ENCODE measurements around the gene S100PBP. TPM values are rescaled to one million over a fixed set of nuclear protein-coding genes. Genes with fewer than 3 reads are reported as not detected.

S100PBP gene
- total and polyA plus RNA-seq, 12 donors: 14.0 to 50.1 (median 32.9) TPM

DNA sequence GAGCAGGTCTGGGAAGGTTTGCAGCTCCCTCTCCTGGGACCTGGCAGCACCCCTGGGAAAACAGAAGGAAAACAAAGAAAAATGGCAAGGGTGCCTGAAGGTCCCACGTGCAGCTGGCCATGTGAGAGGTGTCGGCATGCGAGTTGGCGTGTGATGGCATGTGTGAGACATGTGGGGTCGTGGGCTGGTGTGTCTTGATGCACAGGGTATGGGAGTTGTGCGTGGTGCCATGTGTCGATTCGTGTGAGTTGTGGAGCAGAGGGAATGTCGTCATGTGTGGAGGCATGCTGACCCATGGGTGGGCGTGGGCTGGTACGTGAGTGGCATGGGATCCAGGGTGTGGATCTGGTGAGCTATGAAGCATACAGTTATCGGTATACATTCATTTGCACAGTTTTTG lies 70.2 kb downstream of the S100PBP start:
- Histone ChIP-seq H3K27me3 (peaks cover 31% of the 10 kb centered on the region), H3K9me3 (replicated peaks in 1 of 3) (no peaks in the 10 kb centered on the region), H3K27ac (no peak overlapping the region), H3K4me3 (no peak overlapping the region), H3K36me3 (replicated peaks in 1 of 2) (no peaks in the 10 kb centered on the region), H3K4me1 (replicated peaks in 1 of 2) (peaks cover 0 to 9% of the 10 kb centered on the region in 2 donors)
- 76 to 83% (median 76%) methylated on average over 12 of the region's 12 CpGs for WGBS, 4 donors
- DNase-seq: no peak
- intact Hi-C loops (cut with DNase I): no loop called here
- no peak for TF ChIP-seq CTCF (IDR thresholded peaks at IDR 0.05)
- TF ChIP-seq POLR2A (IDR thresholded peaks at IDR 0.05): no peak

- TF ChIP-seq CTCF (IDR thresholded peaks at IDR 0.05) (no peak), POLR2A (IDR thresholded peaks at IDR 0.05) (no peak)
- H3K27me3 ChIP-seq: peaks cover 36% of the 10 kb centered on the region
- no peaks in the 10 kb centered on the region for H3K36me3 ChIP-seq (replicated peaks in 1 of 2)
- H3K9me3 ChIP-seq (replicated peaks in 1 of 3): no peaks in the 10 kb centered on the region
- H3K27ac ChIP-seq: no peak overlapping the region
- DNase-seq: no peak
- no peak overlapping the region for H3K4me3 ChIP-seq
- H3K4me1 ChIP-seq (replicated peaks in 1 of 2): peaks cover 4 to 14% of the 10 kb centered on the region in 2 donors
- intact Hi-C loops (cut with DNase I): no loop called here
- WGBS, 4 donors: 58 to 71% (median 63%) methylated on average over 3 of the region's 3 CpGs
These were observed 70.7 kb downstream of the S100PBP start for GRCh38 chr1:32888134-32888533.

DNA sequence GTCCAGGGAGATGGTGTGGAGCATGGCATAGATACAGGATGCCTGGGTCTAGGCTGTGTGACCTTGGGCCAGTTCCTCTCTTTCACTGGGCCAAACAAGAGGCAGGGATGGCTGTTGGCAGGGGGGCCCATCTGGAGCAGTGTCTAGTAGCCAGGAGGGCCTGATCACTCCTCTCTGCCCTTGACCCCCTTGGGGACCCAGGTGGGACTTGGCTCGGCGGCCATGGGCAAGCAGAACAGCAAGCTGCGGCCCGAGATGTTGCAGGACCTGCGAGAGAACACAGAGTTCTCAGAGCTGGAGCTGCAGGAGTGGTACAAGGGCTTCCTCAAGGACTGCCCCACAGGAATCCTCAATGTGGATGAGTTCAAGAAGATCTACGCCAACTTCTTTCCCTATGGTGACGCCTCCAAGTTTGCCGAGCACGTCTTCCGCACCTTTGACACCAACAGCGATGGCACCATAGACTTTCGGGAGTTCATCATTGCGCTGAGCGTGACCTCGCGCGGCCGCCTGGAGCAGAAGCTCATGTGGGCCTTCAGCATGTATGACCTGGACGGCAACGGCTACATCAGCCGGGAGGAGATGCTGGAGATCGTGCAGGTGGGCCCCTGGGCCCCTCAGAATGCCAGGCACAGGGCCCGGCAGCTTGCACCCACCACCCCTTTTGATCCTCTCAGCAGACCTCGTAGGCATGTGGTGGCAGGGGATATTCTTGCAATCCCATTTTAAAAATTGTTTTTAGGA lies 71.4 kb downstream of the S100PBP start:
- no peak for DNase-seq
- no peaks in the 10 kb centered on the region for H3K36me3 ChIP-seq (replicated peaks in 1 of 2)
- TF ChIP-seq POLR2A (IDR thresholded peaks at IDR 0.05): no peak
- TF ChIP-seq CTCF (IDR thresholded peaks at IDR 0.05): no peak
- H3K4me3 ChIP-seq: no peak overlapping the region
- peaks cover 36% of the 10 kb centered on the region for H3K27me3 ChIP-seq
- intact Hi-C loops (cut with DNase I): no loop called here
- 88 to 92% (median 90%) methylated on average over 17 to 24 of the region's 24 CpGs for whole genome bisulfite sequencing, 4 donors
- no peaks in the 10 kb centered on the region for H3K9me3 ChIP-seq (replicated peaks in 1 of 3)
- H3K4me1 ChIP-seq (replicated peaks in 1 of 2): peaks cover 11 to 20% of the 10 kb centered on the region in 2 donors
- no peak overlapping the region for H3K27ac ChIP-seq

- WGBS, 4 donors: 73 to 89% (median 83%) methylated on average over 3 of the region's 3 CpGs
- peaks cover 36% of the 10 kb centered on the region for H3K27me3 ChIP-seq
- DNase-seq: no peak
- H3K36me3 ChIP-seq (replicated peaks in 1 of 2): no peaks in the 10 kb centered on the region
- TF ChIP-seq CTCF (IDR thresholded peaks at IDR 0.05): no peak
- no peak for TF ChIP-seq POLR2A (IDR thresholded peaks at IDR 0.05)
- H3K4me3 ChIP-seq: no peak overlapping the region
- H3K4me1 ChIP-seq (replicated peaks in 1 of 2): peaks cover 11 to 20% of the 10 kb centered on the region in 2 donors
- H3K9me3 ChIP-seq (replicated peaks in 1 of 3): no peaks in the 10 kb centered on the region
- no peak overlapping the region for H3K27ac ChIP-seq
- intact Hi-C loops (cut with DNase I): no loop called here
These were observed 72.4 kb downstream of the S100PBP start for GRCh38 chr1:32889731-32890278.
